HG03066 (cell line): ENCODE measurements around the gene GPC6.

Experiments used
- ATAC-seq: cut with Tn5 transposase; IDR thresholded peaks from one replicate; pipeline ENCODE4 v1.9.1; 2021; ENCODE audit warnings: low read depth; ENCODE audit not compliant: unreplicated experiment

The GPC6 gene

DNA sequence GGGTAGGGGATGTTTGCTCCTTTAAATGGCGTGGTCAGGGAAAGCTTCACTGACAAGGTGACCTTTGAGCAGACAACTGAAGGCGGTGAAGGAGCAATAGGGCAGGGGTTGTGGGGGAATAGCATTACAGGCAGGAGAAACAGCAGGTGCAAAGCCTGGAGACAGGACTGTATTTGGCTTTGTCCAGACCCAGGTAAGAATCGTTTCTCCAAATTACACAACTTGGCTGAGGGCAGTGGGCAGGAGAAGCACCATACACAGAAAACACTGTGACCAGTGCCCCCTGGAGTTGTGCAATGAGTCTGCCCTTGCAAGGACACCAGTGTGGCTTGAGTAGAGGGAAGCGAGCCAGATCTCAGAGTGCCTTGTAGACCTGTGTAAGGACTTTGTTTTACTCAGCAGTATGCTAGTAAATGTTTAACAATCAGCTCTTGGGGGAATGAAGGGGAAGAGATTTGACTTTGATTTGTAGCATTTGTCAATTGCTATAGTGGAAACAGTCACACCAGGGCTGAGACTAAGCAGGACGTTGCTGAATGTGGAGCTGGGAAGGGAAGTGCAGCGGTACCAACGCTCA, 892.8 kb downstream of the GPC6 start:
- no peak for ATAC-seq

DNA sequence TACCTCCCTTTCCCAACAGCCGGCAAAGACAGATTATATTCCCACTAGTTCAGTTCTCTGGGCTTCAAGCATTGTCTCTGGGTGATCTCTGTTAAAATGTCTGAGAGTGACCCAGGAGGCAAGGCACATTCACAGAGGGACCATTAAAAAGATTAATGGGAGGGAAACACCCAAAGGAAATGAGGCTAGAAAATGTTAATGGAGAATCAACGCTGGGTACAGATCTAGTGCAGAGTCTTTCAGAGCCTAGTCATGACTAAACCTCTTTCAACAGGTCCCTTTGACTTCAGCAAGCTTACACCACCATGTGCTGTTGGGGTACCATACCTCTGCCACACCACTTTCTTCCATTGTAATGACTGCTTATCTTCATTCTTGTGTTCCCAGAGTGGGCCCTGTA, 894.3 kb downstream of the GPC6 start:
- no peak for ATAC-seq

DNA sequence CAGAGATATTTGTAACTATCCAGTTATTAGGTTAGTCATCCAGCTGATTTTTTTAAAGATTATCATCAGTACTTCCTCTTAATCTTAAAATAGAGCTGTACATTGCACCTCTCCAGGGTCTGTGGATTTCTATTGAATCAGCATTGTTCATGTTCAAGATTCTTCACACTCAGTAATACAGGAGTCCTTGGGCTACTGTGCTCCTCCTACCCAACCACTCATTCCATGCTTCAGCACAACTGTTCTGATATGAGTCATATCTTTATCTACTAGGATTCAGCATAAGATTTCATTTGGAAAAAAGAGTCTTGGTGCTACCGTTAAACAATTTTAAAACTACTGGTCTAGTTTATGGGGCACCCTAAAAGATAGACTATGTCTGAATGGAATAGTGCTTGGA, 895.1 kb downstream of the GPC6 start:
- ATAC-seq = no peak

DNA sequence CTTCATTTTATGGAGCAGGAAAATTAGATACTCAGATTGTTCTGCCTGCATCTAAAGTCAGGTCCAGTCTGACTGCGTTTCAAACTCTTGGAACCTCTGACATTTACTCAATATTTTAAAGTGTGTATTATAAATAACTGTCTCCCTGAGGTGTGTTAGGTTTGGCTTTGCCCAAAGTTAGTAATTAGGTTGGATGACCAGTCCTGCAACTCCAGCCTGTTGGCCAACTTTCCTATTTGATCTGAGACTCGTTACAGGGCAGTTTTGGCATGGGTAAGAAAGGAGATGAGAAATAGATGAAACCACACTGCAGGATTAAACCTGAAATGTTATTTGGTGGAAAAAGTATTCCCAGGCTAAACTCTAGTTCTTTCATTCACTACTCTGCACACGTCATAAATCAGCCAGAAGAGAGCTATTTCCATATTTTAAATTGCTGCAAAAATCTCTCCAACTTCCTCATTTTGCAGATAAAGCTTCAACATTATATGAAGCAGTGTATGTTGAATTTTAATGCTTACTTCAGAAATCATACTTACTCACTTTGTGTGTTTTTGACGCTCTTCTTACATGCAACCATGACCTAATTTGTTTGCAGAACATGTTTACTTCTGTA, 895.8 kb downstream of the GPC6 start:
- no peak for ATAC-seq

DNA sequence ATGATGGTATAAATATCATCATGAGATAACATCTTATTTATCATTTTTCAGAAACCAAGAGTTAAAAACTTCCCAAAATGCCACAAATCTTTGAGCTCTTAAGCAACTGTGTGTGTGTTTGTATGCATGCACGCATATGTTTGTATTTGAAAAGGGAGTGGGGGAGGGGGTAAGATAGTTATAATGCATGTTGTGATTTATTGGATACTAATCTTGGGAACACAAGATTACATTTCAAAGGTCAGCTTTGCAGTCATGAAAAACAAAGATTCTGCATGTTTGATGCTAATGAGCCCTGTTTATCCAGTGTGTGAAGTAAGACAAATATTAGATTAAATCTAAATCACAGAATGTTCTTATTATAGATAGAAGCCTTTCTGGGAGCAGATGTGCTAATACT, 897.0 kb downstream of the GPC6 start:
- ATAC-seq = no peak

DNA sequence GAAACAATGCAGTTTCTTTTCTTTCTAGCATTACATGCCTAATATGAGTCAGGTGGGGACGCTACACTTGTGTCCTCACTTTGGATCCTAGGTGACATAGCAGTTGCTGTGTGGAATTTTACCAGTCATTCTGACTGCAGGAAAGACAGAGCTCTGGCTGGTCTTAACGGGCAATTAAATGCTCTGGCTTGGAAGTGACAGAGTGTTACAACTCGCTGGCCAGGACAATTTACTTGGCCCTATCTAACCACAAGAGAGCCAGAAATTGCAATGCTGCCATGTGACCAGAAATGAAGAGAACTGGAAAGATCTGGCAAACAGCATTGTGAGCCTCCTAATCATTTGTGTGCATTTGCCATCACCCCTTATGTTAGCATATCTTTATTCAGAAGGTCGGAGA, 901.8 kb downstream of the GPC6 start:
- ATAC-seq = no peak

DNA sequence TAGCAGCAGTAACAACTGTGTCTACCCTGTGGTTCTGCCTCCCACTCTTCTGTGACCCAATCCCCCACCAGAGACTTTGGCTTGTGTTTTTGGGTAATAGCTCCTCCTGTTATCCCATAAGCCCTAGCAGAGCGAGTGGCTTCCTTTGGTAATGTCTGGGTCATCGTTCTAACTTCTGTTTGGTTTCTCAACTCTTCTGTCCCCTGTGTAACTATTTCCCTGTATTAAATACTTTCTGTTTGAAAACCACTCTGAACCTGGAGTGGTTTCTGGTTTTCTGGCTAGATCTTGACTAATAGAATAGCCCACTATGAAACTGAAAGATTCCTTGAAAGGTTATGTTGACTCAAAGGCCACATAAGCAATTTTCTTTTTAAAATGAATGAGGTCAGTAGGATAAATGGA, 902.9 kb downstream of the GPC6 start:
- ATAC-seq = no peak

DNA sequence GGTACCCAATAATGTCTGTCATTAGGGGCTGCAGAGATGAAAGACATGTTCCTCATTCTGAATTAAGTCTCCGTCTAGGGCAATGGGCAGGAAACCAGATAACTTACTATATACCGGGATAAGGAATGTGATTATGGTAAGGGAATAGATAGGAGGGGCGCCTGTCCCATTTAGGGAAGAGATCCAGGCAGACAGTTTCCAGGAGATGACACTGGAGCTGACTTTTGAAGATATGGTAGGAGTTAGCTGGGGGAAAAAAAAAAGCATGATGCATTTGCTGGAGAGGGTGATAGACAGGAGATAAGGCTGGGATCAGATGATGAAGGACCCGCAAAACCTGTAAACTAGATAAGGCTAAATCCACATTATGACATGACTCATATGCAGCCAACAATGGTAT, 912.2 kb downstream of the GPC6 start:
- no peak for ATAC-seq

DNA sequence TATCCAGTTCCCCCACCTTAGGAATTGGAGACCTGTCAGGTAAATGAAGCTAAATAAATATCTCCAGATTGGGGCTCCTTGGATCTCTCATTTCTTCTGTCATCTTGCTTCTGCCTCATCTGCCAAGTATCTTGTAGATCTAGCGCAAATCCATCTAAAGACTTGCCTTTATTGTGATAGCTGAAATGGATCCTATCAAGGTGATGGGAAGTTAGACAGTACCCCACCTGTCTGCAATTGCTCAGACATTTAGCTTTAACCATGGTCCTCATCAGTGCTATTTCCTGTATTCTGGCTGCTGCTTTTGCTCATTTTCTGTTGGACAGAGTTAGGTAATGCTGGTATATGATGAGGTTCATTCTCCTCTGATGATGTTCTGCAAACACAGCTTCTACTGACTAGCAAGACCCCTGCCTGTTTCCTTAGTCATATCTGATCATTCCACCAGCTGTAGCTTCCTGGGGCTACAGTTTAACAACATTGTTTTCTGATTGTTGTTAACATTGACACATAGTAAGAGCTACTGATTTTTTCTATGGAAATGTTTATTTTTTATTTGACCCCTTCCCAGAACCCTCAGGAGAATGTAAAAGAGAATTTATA, 912.9 kb downstream of the GPC6 start:
- ATAC-seq = no peak

DNA sequence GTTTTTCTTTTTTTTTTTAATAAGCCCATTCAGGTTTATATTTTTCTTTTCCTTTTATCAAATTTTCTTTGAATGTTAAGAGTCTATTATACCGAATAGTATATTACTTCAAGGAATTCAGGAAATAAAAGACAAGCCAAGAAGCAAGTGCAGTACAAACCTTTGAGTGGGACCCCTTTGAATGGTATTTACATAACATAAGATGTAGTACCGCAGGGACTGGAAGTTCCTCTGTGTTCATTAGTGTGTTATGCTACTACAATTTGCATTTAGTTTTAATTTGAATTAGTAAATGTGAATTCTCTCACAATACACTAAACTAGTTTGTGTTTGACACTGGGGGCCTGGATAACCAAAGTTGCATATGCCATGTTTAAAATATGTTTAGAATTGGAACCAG, 913.4 kb downstream of the GPC6 start:
- ATAC-seq = no peak

DNA sequence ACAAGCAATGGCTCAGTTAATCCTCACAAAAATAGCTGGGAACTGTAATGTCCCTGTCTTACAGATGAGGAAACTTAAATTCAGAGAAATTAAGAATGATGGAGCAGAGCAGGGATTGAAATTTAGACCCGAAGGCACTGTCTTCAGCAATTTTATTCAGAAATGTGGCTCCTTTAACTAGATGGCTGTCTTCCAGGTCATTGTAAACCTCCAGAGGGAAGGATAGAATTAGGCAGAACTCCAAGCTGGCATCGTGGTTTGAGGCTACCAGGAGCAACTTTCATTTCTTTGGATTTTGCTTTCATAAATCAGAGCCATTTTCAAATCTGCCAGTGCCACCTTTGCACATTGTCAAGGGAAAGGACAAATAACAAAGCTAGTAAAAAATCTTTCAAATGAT, 913.9 kb downstream of the GPC6 start:
- ATAC-seq = no peak

DNA sequence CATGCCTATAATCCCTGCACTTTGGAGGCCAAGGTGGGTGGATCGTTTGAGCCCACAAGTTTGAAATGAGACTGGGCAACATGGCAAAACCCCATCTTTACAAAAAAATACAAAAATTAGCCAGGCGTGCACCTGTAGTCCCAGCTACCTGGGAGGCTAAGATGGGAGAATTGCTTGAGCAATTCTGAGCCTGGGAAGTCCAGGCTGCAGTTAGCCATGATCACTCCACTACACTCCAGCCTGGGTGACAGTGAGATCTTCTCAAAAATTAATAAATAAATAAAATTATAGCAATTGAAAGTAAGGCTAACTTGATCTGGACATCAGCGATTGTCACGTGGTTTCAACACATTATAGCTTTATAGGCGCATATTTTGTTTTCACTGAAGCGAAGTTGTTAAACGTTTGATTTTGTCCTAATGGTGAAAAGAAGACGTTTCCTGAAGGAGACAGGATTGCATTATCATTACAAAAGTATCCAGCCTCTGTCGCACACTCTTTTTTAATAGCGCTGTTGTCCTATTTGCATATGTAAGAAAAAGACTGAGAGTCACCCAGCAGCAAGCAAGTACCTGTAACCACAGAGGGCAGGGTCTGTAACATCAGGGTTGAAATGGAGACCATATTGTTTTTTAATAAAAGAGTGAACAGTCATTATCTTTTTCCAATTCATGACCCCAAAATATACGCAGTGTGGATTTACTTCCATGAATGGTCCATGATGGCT, 917.2 kb downstream of the GPC6 start:
- ATAC-seq = no peak

DNA sequence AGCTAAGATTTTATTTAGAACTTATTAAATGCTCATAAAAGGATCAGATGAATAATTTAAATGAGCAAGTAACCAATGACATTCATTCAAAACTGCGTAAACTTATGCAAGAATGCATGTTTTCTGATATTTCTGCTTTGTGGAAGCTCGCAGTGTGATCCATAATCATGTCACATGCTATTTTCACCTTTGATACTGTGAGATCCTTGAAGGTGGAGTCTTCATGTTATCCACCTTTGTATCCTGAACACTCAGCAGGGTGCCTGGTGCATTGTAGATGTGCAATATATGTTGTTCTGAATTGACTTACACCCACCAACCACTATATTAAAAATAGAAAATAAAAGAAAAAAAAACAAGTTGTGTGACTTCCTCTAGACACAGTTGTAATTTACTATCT, 919.4 kb downstream of the GPC6 start:
- no peak for ATAC-seq

DNA sequence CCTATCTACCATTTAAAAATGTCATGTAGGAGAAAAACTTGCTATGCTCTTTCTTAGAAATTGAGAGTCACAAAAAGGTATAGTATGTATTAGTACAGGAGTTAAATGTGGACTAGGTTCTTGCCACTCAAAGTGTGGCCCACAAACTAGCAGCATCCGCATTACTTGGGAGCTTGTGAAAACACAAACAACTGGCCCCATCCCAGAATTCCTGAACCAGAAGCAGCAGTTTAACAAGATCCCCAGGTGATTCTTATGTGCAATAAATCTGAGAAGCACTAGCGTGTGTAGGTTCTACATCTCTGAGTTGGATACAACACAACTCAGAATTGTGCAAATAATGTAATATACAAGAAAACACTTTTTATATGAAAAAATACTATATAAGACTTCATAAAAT, 927.0 kb downstream of the GPC6 start:
- ATAC-seq = no peak

DNA sequence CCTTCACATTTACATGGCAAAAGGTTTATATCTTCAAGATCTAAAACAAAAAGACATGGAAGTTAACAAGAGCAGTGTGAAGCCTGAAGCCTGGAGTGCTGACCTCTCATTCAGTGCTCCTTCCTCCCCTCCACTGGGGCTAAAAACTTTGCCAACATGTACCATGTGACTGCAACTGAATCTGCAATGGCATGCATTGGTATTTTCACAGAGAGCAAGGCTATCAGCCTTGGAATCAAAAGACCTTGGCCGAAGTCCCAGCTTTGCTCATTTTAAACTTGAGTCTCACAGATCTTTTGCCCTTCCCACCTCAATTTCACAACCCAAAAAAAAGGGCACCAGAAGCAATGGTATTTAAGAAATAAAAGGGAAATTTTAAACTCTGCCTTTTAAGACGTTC, 927.8 kb downstream of the GPC6 start:
- ATAC-seq = no peak

DNA sequence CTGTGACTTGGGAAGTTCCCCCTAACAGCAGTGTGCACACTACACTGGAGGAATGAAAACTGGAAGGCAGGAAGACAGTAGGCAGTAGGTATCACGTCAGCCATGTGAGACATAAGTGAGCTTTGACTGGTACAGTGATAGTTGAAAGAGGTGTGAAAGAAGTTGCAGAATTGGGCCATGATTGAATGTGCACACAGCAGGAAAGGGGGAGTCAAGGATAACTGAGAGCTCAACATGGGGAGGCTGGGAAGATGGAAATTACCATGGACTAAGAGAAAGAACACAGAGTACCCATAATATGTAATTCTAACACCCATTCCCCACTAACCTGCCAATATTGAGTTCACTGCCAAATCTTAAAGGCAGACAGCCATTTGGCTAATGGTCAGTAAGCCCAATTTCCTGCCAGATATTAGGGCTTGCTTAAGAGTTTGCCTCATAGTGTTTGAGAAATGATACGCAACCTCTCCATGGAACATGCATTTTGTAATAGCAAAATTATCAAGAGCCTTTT, 931.2 kb downstream of the GPC6 start:
- no peak for ATAC-seq

DNA sequence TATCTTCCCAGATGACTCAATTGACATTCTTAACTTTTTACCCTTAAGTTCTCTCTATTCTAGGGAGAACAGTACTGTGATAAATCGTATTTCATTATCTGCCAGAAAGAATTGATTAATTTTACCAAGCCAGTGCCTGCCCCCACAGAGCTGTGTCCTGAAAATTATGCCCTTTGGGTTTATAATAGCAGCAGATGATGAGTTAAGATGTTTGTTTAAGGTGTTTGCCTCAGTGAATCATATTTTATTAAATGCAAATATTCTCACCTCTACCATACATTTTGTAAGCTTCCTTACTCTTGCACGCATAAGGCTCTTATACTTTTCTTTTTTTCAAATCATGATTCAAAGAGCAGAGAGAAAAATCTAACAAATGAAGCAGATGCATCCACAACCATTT, 934.3 kb downstream of the GPC6 start:
- no peak for ATAC-seq

DNA sequence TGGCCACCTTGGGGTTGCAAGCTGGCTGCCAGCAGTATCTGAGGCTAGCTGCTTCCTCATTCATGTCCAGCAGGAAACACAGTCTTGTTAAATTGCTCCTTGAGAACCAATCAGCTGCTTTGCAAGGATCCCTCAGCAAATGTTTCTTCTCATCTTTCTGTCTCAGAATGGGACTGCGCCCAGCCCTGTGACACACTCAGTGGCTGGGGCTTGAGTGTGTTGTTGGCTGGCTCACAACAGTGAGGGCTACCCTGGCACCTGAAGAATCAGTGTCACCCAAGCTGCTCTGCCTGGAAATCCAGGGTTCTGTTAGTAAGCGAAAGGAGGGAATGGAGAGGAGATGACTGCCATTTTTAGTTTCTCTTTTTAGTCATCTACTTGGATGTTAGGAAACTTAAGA, 935.7 kb downstream of the GPC6 start:
- no peak for ATAC-seq

DNA sequence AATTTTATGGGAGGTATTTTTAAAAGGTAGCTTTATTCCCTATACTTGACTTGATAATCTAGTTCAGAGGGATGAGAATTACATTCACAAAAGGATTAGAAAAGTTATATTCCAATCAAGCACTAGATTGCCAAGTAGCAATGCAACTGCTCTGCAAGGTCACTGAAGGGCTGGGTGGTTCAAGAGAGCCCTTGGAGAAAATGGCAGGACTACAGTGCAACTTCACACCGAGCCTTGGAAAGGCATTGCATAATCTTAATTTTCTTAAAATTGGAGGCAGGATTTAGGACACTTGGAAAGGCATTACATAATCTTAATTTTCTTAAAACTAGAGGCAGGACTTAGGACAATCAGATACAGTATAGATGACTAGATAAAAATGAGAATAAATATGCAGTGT, 936.9 kb downstream of the GPC6 start:
- no peak for ATAC-seq

DNA sequence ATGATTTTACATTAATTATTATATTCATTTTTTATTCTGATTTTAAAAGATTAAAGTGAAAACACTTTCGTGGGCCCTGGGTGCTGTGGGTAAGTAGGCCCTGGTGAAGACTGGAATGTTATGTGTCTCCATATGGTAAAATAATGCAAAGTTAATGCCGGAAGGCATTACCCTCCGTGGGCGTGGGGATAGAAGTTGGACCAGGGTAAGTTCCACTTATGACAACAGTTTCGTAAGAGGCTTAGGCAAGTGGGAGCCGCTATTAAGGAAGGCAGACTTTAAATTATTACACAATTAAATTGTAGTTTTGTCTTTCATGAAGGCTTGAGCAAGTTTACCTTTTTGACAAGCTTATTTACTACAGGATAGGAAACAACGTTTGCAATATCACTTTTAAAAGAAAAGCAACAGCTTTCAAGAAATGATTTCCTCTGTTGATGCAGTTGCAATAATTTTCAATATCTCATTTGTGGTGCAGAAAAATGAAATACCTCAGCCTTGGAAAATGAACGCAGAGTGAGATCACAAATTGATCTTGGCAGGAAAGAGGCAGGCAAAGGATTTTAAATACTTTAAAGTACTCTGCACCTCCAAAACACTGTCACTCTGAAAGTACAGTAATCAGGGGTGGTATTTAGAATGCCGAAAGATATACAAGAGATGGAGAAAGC, 942.3 kb downstream of the GPC6 start:
- no peak for ATAC-seq

DNA sequence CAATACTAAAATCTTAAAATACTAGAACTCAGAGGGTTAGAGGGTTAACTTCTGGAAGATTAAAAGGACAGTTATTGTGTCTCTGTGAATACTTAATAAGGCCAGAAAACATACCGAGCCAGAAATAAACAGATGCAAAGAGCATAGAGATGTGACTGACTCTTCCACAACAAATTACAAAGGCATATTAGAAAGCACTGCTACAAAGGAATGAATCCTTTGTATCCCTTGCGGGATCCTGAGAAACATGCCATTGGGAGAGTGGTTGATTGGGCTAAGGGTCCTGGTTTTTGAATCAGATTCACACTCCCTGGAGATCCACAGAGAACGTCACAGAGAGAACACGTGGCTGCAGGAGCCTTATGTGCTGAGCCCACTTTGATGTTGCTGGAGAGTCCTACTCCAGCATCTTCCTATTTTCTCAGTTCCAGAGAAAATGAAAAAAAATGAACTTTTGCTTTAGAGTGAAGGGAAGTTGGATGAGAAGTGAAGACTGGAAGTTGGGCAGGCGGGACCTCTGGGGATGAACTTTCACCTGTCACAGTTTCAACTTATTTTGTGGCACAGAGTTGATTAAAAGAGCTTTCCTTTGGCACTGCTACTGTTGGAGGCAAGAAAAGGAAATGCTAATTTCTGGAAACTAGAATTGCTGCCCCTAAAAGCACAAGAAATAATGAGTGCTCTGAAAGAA, 943.0 kb downstream of the GPC6 start:
- no peak for ATAC-seq
